Mesenchymal stem cell (in vitro differentiated cells and primary cell): ENCODE measurements around the gene RDH14.

Experiments used
- DNase-seq: peaks from one replicate; pipeline ENCODE4 v3.0.0-alpha.2; 2013
- H2AFZ ChIP-seq: one replicate; pipeline ENCODE4 v1.6.1; 2013; ENCODE audit warnings: low read depth, mild to moderate bottlenecking, control low read depth, inconsistent platforms, low read length, moderate library complexity
- H2AK5ac ChIP-seq: 2 replicates; pipeline ENCODE4 v1.6.1; 2013; ENCODE audit warnings: low read length, moderate library complexity, mild to moderate bottlenecking, inconsistent platforms; ENCODE audit not compliant: severe bottlenecking
- H2BK120ac ChIP-seq: one replicate; pipeline ENCODE4 v1.6.1; 2013; ENCODE audit warnings: low read depth, mild to moderate bottlenecking, inconsistent platforms, low read length, moderate library complexity
- H2BK12ac ChIP-seq, 2 experiments: one replicate each; pipeline ENCODE4 v1.6.1; 2013; ENCODE audit warnings: inconsistent platforms in 2 of 2, low read length in 2 of 2, mild to moderate bottlenecking in 2 of 2, moderate library complexity in 2 of 2, control low read depth in 1 of 2
- H2BK15ac ChIP-seq: one replicate; pipeline ENCODE4 v1.6.1; 2013; ENCODE audit warnings: mild to moderate bottlenecking, low read depth, inconsistent platforms; ENCODE audit not compliant: poor library complexity, severe bottlenecking
- H2BK5ac ChIP-seq: 2 replicates; pipeline ENCODE4 v1.6.1; 2013; ENCODE audit warnings: low read depth, mild to moderate bottlenecking, low read length, control low read depth, inconsistent platforms; ENCODE audit not compliant: poor library complexity, severe bottlenecking
- H3K14ac ChIP-seq, 2 experiments: one replicate each; pipeline ENCODE4 v1.6.1; 2013; ENCODE audit warnings: inconsistent platforms in 2 of 2, low read length in 2 of 2, control low read depth in 1 of 2, mild to moderate bottlenecking in 1 of 2, moderate library complexity in 1 of 2
- H3K18ac ChIP-seq, 2 experiments: one replicate each; pipeline ENCODE4 v1.6.1; 2013; ENCODE audit warnings: inconsistent platforms in 2 of 2, low read length in 2 of 2, control low read depth in 1 of 2, low read depth in 1 of 2, mild to moderate bottlenecking in 1 of 2
- H3K23ac ChIP-seq, 2 experiments: one replicate each; pipeline ENCODE4 v1.6.1; 2013; ENCODE audit warnings: inconsistent platforms in 2 of 2, low read length in 2 of 2, mild to moderate bottlenecking in 2 of 2, moderate library complexity in 2 of 2, control low read depth in 1 of 2
- H3K27ac ChIP-seq: 2 replicates; pipeline ENCODE4 v1.5.1; 2013; ENCODE audit warnings: mild to moderate bottlenecking, moderate library complexity, low read length, control low read depth, inconsistent platforms; ENCODE audit not compliant: poor library complexity, severe bottlenecking
- H3K27me3 ChIP-seq, 2 experiments: 2 replicates each; pipeline versions ENCODE4 v1.6.1 to v1.7.0; 2013; ENCODE audit warnings: low read length in 2 of 2, mild to moderate bottlenecking in 2 of 2, moderate library complexity in 2 of 2, control low read depth in 1 of 2, inconsistent platforms in 1 of 2; ENCODE audit not compliant: control insufficient read depth in 1 of 2, insufficient read depth in 1 of 2
- H3K36me3 ChIP-seq, 2 experiments: 2 replicates each; pipeline versions ENCODE4 v1.6.1 to v1.7.0; 2013; ENCODE audit warnings: low read length in 2 of 2, control low read depth in 1 of 2, inconsistent platforms in 1 of 2, low read depth in 1 of 2, mild to moderate bottlenecking in 1 of 2; ENCODE audit not compliant: insufficient read depth in 2 of 2, control insufficient read depth in 1 of 2
- H3K4ac ChIP-seq, 2 experiments: one replicate each; pipeline ENCODE4 v1.6.1; 2013; ENCODE audit warnings: inconsistent platforms in 2 of 2, low read length in 2 of 2, mild to moderate bottlenecking in 2 of 2, moderate library complexity in 2 of 2, control low read depth in 1 of 2, low read depth in 1 of 2
- H3K4me1 ChIP-seq: 2 replicates; pipeline ENCODE4 v1.6.1; 2013; ENCODE audit warnings: low read depth, low read length, control low read depth; ENCODE audit not compliant: control insufficient read depth, insufficient read depth
- H3K4me2 ChIP-seq: 2 replicates; pipeline ENCODE4 v1.6.1; 2013; ENCODE audit warnings: low read length, mild to moderate bottlenecking, inconsistent platforms; ENCODE audit not compliant: poor library complexity, severe bottlenecking
- H3K4me3 ChIP-seq, 2 experiments: 2 replicates each; pipeline versions ENCODE4 v1.5.1 to v1.7.0; 2013; ENCODE audit warnings: low read length in 2 of 2, mild to moderate bottlenecking in 2 of 2, control low read depth in 1 of 2, low read depth in 1 of 2; ENCODE audit not compliant: insufficient read depth in 1 of 2
- H3K79me1 ChIP-seq: replicated peaks from 2 replicates; pipeline ENCODE4 v1.6.1; 2013; ENCODE audit warnings: mild to moderate bottlenecking, control low read depth, low read length, inconsistent platforms; ENCODE audit not compliant: poor library complexity, severe bottlenecking
- H3K9ac ChIP-seq: 2 replicates; pipeline ENCODE4 v1.7.0; 2013; ENCODE audit warnings: mild to moderate bottlenecking, low read length, moderate library complexity
- H3K9me3 ChIP-seq: 2 replicates; pipeline ENCODE4 v1.7.0; 2013; ENCODE audit warnings: mild to moderate bottlenecking, low read length; ENCODE audit not compliant: control insufficient read depth
- H4K8ac ChIP-seq: one replicate; pipeline ENCODE4 v1.6.1; 2013; ENCODE audit warnings: inconsistent platforms, mild to moderate bottlenecking, low read length, moderate library complexity
- H4K91ac ChIP-seq: one replicate; pipeline ENCODE4 v1.6.1; 2013; ENCODE audit warnings: mild to moderate bottlenecking, low read length, inconsistent platforms
- WGBS: methylation state at CpG from one replicate; pipeline ENCODE4 v1.1.7; 2013; ENCODE audit warnings: mixed read lengths; 5-methylcytosine and 5-hydroxymethylcytosine counted together

Gene RDH14

GRCh38 chr2:18578033-18578432, 17.6 kb upstream of the RDH14 start:
- Histone ChIP-seq H3K4me2 (no peak overlapping the region), H4K91ac (no peak overlapping the region), H2AK5ac (no peak overlapping the region), H3K18ac (no peak overlapping the region), H3K23ac (no peak overlapping the region), H3K36me3 (no peaks in the 10 kb centered on the region), H4K8ac (no peak overlapping the region), H2BK120ac (no peak overlapping the region), H3K9ac (no peak overlapping the region), H3K4me1 (no peaks in the 10 kb centered on the region), H2BK5ac (no peak overlapping the region), H3K4ac (no peak overlapping the region), H3K4me3 (no peak overlapping the region), H2BK12ac (no peak overlapping the region), H3K27me3 (no peaks in the 10 kb centered on the region), H3K9me3 (peaks cover 10% of the 10 kb centered on the region), H2BK15ac (no peak overlapping the region), H3K27ac (no peak overlapping the region), H3K14ac (no peak overlapping the region), H2AFZ (no peak overlapping the region), H3K79me1 (no peaks in the 10 kb centered on the region)
- DNase-seq, result no peak

- no peak overlapping the region for H2BK15ac ChIP-seq
- no peak overlapping the region for H3K9ac ChIP-seq
- H3K14ac ChIP-seq, result no peak overlapping the region
- no peak overlapping the region for H2BK12ac ChIP-seq
- no peak overlapping the region for H2AK5ac ChIP-seq
- H2AFZ ChIP-seq, result no peak overlapping the region
- H3K27ac ChIP-seq, result no peak overlapping the region
- WGBS, result 75% methylated on average over 1 of the region's 1 CpG
- no peak overlapping the region for H4K8ac ChIP-seq
- no peak overlapping the region for H3K4ac ChIP-seq
- peaks cover 63% of the 10 kb centered on the region for H3K9me3 ChIP-seq
- H3K4me3 ChIP-seq, result no peak overlapping the region
- H3K27me3 ChIP-seq, result no peaks in the 10 kb centered on the region
- H3K18ac ChIP-seq, result no peak overlapping the region
- peaks cover 0 to 33% of the 10 kb centered on the region in 2 experiments for H3K36me3 ChIP-seq
- H3K4me1 ChIP-seq, result no peaks in the 10 kb centered on the region
- H2BK5ac ChIP-seq, result no peak overlapping the region
- H3K23ac ChIP-seq, result no peak overlapping the region
- no peaks in the 10 kb centered on the region for H3K79me1 ChIP-seq
- H3K4me2 ChIP-seq, result no peak overlapping the region
- H4K91ac ChIP-seq, result no peak overlapping the region
- no peak overlapping the region for H2BK120ac ChIP-seq
- peak; percentile 90 for DNase-seq
These were observed 5.8 kb upstream of the RDH14 start for GRCh38 chr2:18566145-18566769.

GRCh38 chr2:18560797-18561085, 288 bp upstream of the RDH14 start:
- Histone ChIP-seq H2BK120ac (no peak overlapping the region), H2BK5ac (no peak overlapping the region), H3K4me2 (peak overlapping the region; percentile 68), H3K79me1 (peaks cover 12% of the 10 kb centered on the region), H3K4ac (peak overlapping the region in 1 of 2 experiments; percentile 79), H4K8ac (peak overlapping the region; percentile 94), H3K18ac (peak overlapping the region; percentile 66 to 75), H3K27ac (peak overlapping the region; percentile 70), H4K91ac (peak overlapping the region; percentile 15), H3K9me3 (peaks cover 31% of the 10 kb centered on the region), H3K9ac (peak overlapping the region; percentile 94), H3K4me1 (no peaks in the 10 kb centered on the region), H3K14ac (peak overlapping the region in 1 of 2 experiments; percentile 55), H3K23ac (no peak overlapping the region), H3K27me3 (no peaks in the 10 kb centered on the region), H2AK5ac (peak overlapping the region; percentile 37), H2AFZ (peak overlapping the region; percentile 88), H3K36me3 (peaks cover 0 to 24% of the 10 kb centered on the region in 2 experiments), H2BK12ac (no peak overlapping the region), H3K4me3 (peak overlapping the region; percentile 42 to 84), H2BK15ac (no peak overlapping the region)
- 0% methylated on average over 3 of the region's 3 CpGs for WGBS
- no peak for DNase-seq

- H3K79me1 ChIP-seq, result peaks cover 15% of the 10 kb centered on the region
- H3K36me3 ChIP-seq, result peaks cover 3 to 29% of the 10 kb centered on the region in 2 experiments
- peak overlapping the region in 1 of 2 experiments; percentile 72 for H3K23ac ChIP-seq
- peak overlapping the region; percentile 67 for H3K18ac ChIP-seq
- no peak overlapping the region for H2AK5ac ChIP-seq
- H2AFZ ChIP-seq, result peak overlapping the region; percentile 95
- H3K4ac ChIP-seq, result no peak overlapping the region
- no peak overlapping the region for H2BK5ac ChIP-seq
- no peak overlapping the region for H4K91ac ChIP-seq
- H3K27ac ChIP-seq, result peak overlapping the region; percentile 78
- H2BK15ac ChIP-seq, result no peak overlapping the region
- H3K4me3 ChIP-seq, result peak overlapping the region; percentile 77 to 84
- H3K9ac ChIP-seq, result peak overlapping the region; percentile 94
- H2BK120ac ChIP-seq, result peak overlapping the region; percentile 5
- 3% methylated on average over 11 of the region's 11 CpGs for WGBS
- peak overlapping the region in 1 of 2 experiments; percentile 83 for H3K14ac ChIP-seq
- H3K27me3 ChIP-seq, result no peaks in the 10 kb centered on the region
- H2BK12ac ChIP-seq, result no peak overlapping the region
- H3K4me1 ChIP-seq, result no peaks in the 10 kb centered on the region
- DNase-seq, result peak; percentile 80
- H4K8ac ChIP-seq, result peak overlapping the region; percentile 87
- peaks cover 19% of the 10 kb centered on the region for H3K9me3 ChIP-seq
- H3K4me2 ChIP-seq, result peak overlapping the region; percentile 86
These were observed 872 bp downstream of the RDH14 start for GRCh38 chr2:18559531-18560030.
